HPDE6-E6E7 (cell line): ENCODE results near the gene NGFR.
A peak's percentile ranks its signal among the peaks of the same experiment; 100 is the strongest.
"Not testable (repeated sequence)": the region's sequence is repeated elsewhere in the genome, so short reads cannot be mapped to it uniquely, and the experiment has no call there.

Experiments used
- DNase-seq: peaks from one replicate; pipeline ENCODE4 v3.0.0; 2011; ENCODE audit warnings: missing footprints; ENCODE audit errors: extremely low spot score

NGFR gene

DNA sequence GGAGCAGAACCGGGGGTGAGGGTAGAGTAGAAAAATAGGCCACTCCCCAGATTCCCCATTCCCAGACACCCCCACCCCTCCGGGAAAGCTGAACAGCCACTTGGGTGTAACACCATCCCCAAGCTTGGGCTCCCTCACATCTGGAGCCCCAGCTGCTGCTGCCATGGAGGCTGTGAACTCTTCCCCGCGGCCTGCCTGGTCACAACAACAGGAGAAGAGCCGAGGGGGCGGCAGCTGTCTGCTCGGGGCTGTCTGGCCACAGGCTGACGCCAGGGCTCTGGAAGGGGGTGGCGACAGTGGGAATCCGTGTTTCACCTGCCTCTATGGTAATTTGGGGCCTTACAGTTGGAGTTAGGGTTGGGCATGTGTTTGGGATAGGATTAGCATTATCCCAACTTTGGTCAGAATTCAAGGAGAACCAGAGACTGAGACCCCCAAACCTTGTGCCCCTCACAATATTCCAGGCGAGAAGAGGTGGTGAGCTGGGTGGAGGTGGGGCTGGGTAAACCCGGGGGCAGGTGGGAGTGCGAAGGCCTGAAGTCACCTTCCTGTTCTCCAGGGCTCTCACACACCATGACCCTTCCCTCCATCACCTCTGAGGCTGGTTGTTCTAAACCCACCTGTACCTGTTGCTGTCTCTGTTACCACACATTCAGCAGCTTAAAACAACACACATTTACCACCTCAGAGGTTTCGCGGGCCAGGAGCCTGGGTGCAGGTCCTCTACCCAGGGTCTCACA, 50.9 kb downstream of the NGFR start:
- DNase-seq, result peak; percentile 0

GRCh38 chr17:49546546-49547535, 51.7 kb downstream of the NGFR start:
- DNase-seq, result no peak

DNA sequence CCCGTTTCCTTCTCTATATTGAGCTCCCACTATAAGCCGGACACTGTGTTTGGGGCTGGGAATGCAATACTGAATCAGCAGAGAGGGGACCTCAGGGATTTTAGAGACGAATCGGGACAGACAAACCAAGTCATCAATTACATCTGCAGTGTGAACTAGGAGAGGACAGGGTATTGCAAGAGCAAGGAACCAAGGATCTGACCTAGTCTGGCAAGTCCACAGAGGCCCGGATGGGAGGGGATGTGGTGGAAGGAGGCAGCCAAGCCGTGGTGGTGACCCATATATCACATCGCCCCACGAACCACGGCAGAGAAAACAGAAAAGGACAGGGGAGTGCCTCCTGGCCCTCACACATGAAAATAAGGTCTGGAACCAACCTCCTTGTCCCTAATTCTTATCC, 52.5 kb downstream of the NGFR start:
- no peak for DNase-seq

GRCh38 chr17:49548051-49548505, 53.0 kb downstream of the NGFR start:
- DNase-seq, result no peak

DNA sequence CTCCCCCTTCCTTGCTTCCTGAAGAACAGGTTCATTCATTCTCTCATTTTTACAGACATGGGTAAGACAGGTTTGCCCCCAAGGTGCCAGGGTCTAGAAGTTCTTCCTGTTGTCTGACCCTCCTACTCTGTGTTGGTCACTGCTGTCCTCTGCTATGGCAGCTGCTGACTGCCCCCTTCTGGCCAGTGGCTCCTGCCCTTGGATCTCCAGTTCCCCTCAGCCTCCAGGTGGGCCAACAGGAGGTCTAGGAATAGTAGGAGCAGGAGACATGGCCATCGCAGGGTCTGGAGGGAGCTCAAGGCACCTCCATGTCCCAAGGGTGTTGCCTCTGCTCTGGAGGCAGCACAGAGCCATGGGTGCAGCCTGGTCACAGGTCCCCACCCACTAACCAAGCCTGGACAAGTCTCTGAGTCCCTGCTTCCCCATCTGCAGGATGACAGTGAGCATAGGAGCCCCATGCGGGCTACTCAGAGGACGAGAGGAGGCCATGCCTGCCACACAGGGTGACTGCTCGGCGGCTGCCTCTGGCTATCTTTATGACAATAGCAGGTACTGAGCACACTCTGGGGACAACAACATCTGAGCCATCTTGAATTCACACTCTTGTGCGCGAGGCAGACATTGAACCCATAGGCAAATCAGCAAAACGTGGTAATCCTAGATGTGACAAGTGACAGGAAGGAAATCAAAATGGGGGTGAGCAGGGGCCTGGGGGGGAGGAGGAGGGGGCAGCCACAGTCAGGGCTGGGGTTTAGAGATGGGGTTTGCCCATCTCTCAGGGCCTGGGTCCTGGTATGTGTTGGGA, 53.6 kb downstream of the NGFR start:
- no peak for DNase-seq

DNA sequence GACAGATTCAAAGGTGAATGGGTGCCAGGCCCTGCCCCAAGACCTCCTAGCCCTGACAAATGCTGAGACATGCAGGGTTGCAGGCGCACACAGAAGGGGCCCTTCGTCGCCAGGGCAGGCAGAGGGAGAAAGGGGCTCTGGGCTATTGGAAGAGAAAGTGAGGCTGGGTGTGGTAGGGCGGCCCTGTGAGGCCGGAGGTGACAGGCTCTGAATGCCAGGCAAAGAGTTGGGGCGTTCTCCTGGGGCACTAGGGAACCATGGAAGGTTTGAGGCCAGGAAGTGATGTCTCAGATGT, 54.2 kb downstream of the NGFR start:
- no peak for DNase-seq

DNA sequence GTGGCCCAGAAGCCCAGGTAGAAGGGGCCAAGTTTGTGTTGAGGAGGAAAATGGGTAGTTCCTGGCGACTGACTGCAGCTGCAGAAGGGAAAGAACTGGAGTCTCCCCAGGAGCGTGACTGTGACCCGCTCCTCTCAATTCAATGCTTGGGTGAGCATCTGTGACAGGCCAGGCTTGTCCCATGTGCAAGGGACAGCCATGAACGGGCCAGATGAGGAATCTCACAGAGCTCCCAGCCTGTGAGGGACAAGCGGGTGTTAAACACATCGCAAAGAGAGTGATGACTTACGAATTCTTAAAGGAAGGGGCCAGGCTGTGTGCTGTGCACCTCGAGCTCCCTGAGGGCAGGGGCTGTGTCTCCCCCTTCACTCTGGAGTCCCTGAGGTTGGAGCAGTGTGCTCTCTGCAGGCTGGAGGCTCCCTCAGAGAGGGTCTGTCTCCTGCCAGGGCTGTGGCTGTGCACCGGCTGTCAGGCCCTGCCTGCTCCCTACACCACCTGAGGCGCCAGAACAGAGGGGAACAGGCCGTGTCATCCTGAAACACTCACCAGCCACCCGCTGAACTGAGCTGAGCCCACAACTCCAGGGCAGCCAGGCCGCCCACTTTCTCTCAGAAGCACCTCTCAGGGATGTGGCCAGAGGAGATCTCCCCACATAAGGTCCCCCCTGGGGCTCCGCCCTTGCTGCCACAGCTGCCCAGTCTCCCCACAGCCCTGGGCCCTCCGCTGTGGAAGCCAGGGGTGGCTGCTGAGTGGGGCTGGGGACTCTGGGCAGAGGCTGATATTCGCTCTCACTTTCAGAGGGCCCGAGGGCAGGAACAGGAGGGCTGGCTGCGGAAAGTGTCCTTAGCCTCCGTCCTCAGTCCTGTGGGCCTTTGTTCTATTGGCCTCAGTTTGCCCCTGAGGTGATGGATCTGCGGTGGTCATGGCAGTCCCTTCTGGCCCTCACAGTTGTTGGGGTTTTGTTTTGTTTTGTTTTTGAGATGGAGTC, 54.9 kb downstream of the NGFR start:
- no peak for DNase-seq

DNA sequence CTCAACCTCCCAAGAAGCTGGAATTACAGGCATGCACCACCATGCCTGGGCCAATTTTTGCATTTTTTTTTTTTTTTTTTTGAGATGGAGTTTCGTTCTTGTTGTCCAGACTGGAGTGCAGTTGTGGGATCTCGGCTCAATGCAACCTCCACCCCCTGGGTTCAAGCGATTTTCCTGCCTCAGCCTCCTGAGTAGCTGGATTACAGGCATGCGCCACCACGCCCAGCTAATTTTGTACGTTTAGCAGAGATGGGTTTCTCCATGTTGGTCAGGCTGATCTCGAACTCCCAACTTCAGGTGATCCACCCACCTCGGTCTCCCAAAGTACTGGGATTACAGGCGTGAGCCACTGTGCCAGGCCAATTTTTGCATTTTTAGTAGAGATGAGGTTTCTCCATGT, 55.7 kb downstream of the NGFR start:
- DNase-seq, result not testable (repeated sequence)

GRCh38 chr17:49551221-49552069, 56.4 kb downstream of the NGFR start:
- no peak for DNase-seq

DNA sequence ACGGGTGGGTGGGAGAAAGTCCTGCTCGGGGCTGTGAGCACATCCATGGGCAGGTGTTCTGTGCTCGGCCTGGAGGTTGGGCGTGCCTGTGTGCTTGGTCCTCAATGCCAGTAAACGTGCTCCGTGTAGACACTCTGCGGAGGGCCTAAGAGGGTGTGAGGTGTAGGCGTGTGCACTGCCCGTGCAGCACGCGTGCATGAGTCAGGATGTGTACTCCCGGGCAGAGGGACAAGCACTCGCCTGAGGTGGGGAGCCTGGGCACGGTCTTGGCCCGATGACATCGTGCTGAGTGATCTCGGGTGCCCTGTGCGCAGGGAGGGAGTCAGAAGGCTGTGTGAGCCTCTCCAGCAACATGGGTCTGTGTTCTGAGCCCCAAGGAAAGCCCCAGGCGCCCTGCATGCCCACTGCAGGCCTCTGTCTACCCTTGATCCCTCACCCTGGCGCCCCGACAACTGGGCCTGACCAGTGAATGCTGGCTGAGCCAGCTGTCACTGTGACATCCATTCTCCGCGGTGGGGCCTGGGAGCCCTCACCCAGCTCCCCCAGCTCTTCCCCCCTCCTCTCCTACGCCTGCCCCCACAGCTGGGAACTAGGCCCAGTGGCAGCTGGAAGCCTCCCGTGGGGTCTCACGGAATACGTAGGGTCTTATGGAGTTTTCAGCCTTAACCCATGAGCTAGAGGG, 57.1 kb downstream of the NGFR start:
- no peak for DNase-seq

GRCh38 chr17:49553676-49554335, 58.7 kb downstream of the NGFR start:
- DNase-seq, result no peak

GRCh38 chr17:49554694-49555494, 59.8 kb downstream of the NGFR start:
- no peak for DNase-seq

GRCh38 chr17:49555495-49556222, 60.6 kb downstream of the NGFR start:
- no peak for DNase-seq

DNA sequence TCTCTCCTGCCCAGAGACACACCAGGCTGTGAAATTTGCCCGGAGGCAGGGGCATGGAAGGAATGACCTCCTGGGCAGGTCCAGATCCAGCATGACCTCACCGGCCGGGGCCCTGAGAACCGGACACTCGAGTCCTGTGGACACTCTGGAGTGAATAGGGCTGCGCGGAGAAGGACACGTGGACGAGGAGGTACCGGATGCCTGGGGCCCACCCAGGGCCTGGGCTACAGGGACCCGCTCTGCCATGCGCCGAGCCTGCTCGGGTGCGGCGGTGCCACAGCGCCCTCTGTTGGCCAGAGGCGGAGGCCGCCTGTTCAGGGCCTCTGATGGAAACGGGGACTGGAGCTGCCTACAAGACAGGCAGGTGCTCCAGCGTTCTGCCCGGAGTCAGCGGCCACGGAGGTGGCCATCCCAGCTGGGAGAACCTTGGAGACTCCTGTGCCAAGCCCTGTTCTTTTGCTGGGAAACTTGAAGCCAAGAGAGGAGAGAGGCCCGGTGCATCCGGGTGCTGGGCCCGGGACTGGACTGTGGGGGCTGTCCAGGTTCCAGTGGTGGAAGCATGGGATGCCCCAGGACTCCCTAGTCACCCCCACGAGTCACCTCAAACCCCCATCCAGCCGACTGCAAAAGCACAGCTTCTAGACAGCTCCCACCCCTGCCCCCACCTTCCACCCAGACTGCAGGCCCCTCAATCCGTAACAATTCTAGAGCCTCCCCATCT, 61.3 kb downstream of the NGFR start:
- DNase-seq, result peak; percentile 77

DNA sequence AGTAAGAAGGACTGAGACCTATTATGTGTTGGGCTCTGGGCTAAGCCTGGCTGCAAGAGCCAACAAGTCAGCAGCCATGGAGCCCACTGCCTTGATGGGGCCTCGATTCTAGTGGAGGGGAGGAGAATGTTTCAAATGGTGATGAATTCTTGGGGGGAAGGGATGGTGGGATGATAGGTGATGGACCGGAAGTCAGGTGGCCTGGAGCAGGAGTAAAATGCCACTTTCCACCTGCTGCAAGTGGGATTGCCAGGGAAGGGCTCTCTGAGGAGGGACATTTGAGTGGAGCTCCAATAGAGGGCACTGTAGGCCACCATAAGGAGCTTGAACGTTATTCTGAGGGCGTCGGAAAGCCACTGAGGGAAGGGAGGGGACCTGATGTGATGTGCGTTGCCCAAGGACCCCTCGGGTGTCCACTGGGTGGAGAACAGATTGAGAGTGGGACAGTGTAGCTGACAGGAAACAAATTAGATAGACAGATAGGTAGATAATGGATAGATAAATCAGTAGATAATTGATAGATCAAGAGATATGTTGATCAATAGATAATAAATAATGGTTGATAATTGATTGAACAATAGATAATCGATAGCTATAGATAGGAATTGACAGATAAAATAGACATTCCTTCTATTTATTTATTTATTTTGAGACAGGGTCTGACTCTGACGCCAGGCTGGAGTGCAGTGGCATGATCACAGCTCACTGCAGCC, 62.4 kb downstream of the NGFR start:
- no peak for DNase-seq
